ENCODE results near the gene DGKA. TPM values are rescaled to one million over a fixed set of nuclear protein-coding genes. Genes with fewer than 3 reads are reported as not detected.

DGKA gene
- total and polyA plus RNA-seq, 2 of the 13 experiments (the other 11 are each of a cell fraction or from before 2014, with no cell fraction given): 2.4 to 5.4 TPM

DNA sequence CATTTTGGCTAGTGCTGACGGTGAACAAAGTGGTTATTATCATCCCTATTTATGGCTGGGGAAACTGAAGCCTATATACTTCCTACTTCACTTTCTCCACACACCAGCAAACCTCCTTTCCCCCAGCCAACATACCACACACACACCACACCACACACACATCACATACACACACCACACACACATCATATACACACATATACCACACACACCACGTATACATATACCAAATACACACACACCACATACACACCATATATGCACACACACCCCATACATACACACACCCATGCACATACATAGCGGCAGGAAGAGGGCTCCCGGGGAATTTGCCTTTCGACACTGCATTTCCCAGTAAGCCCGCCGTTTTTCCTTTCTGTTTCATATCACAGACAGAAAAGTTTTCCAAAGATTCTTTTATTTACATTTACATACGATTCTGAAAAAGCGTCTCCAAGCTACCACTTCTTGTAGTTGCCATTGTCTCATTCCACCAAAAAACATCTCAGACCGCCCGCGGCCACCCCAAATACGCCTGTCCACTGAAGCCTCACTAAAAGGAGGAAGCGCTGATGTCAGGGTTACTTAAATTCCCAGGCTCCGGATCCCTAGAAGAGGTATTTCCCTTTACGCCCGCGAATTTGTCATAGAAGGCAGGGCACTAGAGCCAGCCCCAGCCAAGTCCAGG, 42.1 kb downstream of the DGKA start (continued):
- TF ChIP-seq ZNF569 (CRISPR knock-in tag; IDR thresholded peaks at IDR 0.05; ENCODE audit: borderline replicate concordance) (no peak), SALL1 (CRISPR knock-in tag; IDR thresholded peaks at IDR 0.05) (no peak), ZNF792 (CRISPR knock-in tag; IDR thresholded peaks at IDR 0.05) (no peak), GABPB1 (CRISPR knock-in tag; IDR thresholded peaks at IDR 0.05) (no peak), NONO (IDR thresholded peaks at IDR 0.05) (no peak), NONO (CRISPR knock-in tag; conservative IDR thresholded peaks at IDR 0.05) (no peak), ATAD3A (CRISPR knock-in tag; IDR thresholded peaks at IDR 0.05) (no peak), FOXA1 (IDR thresholded peaks at IDR 0.05) (no peak), FOXA1 (CRISPR knock-in tag; IDR thresholded peaks at IDR 0.05) (no peak), ZFY (CRISPR knock-in tag; IDR thresholded peaks at IDR 0.05) (no peak), ZNF550 (CRISPR knock-in tag; IDR thresholded peaks at IDR 0.05; ENCODE audit: borderline replicate concordance) (no peak), NR2F6 (IDR thresholded peaks at IDR 0.05) (no peak), NR2F6 (CRISPR knock-in tag; IDR thresholded peaks at IDR 0.05) (no peak), ZBTB38 (CRISPR knock-in tag; IDR thresholded peaks at IDR 0.05) (peak; percentile 40; the same call in 1 of the 2 replicates), EP300 (IDR thresholded peaks at IDR 0.05; ENCODE audit: low read depth in 2 of 2, low read length in 2 of 2) (no peak), EP300 (CRISPR knock-in tag; IDR thresholded peaks at IDR 0.05; ENCODE audit: borderline replicate concordance) (no peak), SMAD3 (CRISPR knock-in tag; IDR thresholded peaks at IDR 0.05) (no peak; the same call in 1 of the 2 replicates), ZNF780A (CRISPR knock-in tag; IDR thresholded peaks at IDR 0.05) (no peak), CHD4 (IDR thresholded peaks at IDR 0.05; ENCODE audit: borderline replicate concordance, low read length) (peak; percentile 46; the same call in 1 of the 2 replicates), SIN3A (IDR thresholded peaks at IDR 0.05; ENCODE audit: borderline replicate concordance, low read depth, low read length) (peak; percentile 65; the same call in 1 of the 2 replicates), SMARCC2 (IDR thresholded peaks at IDR 0.05) (no peak), SRY (CRISPR knock-in tag; IDR thresholded peaks at IDR 0.05) (no peak), ZNF749 (CRISPR knock-in tag; IDR thresholded peaks at IDR 0.05; ENCODE audit: borderline replicate concordance) (no peak)
- TF ChIP-seq, protein P1, sequence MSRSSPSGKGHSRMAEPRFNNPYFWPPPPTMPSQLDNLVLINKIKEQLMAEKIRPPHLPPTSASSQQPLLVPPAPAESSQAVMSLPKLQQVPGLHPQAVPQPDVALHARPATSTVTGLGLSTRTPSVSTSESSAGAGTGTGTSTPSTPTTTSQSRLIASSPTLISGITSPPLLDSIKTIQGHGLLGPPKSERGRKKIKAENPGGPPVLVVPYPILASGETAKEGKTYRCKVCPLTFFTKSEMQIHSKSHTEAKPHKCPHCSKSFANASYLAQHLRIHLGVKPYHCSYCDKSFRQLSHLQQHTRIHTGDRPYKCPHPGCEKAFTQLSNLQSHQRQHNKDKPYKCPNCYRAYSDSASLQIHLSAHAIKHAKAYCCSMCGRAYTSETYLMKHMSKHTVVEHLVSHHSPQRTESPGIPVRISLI (CRISPR knock-in tag; IDR thresholded peaks at IDR 0.05; ENCODE audit: borderline replicate concordance): no peak
- TF ChIP-seq, protein P2, sequence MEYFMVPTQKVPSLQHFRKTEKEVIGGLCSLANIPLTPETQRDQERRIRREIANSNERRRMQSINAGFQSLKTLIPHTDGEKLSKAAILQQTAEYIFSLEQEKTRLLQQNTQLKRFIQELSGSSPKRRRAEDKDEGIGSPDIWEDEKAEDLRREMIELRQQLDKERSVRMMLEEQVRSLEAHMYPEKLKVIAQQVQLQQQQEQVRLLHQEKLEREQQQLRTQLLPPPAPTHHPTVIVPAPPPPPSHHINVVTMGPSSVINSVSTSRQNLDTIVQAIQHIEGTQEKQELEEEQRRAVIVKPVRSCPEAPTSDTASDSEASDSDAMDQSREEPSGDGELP (IDR thresholded peaks at IDR 0.05; ENCODE audit: borderline replicate concordance, low read depth): no peak
- TF ChIP-seq, protein P3, sequence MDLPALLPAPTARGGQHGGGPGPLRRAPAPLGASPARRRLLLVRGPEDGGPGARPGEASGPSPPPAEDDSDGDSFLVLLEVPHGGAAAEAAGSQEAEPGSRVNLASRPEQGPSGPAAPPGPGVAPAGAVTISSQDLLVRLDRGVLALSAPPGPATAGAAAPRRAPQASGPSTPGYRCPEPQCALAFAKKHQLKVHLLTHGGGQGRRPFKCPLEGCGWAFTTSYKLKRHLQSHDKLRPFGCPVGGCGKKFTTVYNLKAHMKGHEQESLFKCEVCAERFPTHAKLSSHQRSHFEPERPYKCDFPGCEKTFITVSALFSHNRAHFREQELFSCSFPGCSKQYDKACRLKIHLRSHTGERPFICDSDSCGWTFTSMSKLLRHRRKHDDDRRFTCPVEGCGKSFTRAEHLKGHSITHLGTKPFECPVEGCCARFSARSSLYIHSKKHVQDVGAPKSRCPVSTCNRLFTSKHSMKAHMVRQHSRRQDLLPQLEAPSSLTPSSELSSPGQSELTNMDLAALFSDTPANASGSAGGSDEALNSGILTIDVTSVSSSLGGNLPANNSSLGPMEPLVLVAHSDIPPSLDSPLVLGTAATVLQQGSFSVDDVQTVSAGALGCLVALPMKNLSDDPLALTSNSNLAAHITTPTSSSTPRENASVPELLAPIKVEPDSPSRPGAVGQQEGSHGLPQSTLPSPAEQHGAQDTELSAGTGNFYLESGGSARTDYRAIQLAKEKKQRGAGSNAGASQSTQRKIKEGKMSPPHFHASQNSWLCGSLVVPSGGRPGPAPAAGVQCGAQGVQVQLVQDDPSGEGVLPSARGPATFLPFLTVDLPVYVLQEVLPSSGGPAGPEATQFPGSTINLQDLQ (CRISPR knock-in tag; IDR thresholded peaks at IDR 0.05): no peak
- TF ChIP-seq, protein P4, sequence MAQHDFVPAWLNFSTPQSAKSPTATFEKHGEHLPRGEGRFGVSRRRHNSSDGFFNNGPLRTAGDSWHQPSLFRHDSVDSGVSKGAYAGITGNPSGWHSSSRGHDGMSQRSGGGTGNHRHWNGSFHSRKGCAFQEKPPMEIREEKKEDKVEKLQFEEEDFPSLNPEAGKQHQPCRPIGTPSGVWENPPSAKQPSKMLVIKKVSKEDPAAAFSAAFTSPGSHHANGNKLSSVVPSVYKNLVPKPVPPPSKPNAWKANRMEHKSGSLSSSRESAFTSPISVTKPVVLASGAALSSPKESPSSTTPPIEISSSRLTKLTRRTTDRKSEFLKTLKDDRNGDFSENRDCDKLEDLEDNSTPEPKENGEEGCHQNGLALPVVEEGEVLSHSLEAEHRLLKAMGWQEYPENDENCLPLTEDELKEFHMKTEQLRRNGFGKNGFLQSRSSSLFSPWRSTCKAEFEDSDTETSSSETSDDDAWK (CRISPR knock-in tag; IDR thresholded peaks at IDR 0.05): no peak
- TF ChIP-seq, protein P5, sequence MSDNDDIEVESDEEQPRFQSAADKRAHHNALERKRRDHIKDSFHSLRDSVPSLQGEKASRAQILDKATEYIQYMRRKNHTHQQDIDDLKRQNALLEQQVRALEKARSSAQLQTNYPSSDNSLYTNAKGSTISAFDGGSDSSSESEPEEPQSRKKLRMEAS (IDR thresholded peaks at IDR 0.05): no peak
